WTC11 (cell line): ENCODE data around the gene H1-8. TPM values are rescaled to one million over a fixed set of nuclear protein-coding genes. Genes with fewer than 3 reads are reported as not detected.

Experiments
- ATAC-seq: fragments of 200-7000 bp; cut with Tn5 transposase; 2 replicates; pipeline ENCODE4 v1.10.0; 2021; ENCODE audit warnings: mild to moderate bottlenecking, moderate library complexity
- CTCF ChIA-PET: fragments of 300-600 bp; sonication (Branson Sonifier 250); formaldehyde crosslinking; loops from one replicate; lab custom pipeline; 2021; ENCODE audit warnings: antibody characterized with exemption; lab: Charles Lee
- POLR2A ChIA-PET: fragments of 350-600 bp; sonication (Branson Sonifier 250); formaldehyde crosslinking; loops from one replicate; lab custom pipeline; 2021; ENCODE audit warnings: antibody characterized with exemption; lab: Charles Lee
- DNase-seq: peaks from one replicate; pipeline ENCODE4 v3.0.0; 2021; ENCODE audit warnings: low spot score
- H3K27ac Mint-ChIP-seq: 2 replicates; pipeline ENCODE4 v1.8.0; 2021; ENCODE audit warnings: mixed read lengths
- H3K27me3 Mint-ChIP-seq: 2 replicates; pipeline ENCODE4 v1.8.0; 2021; ENCODE audit warnings: low read depth, mild to moderate bottlenecking, moderate library complexity, mixed read lengths
- H3K36me3 Mint-ChIP-seq: 2 replicates; pipeline ENCODE4 v1.8.0; 2021; ENCODE audit warnings: mixed read lengths
- H3K4me1 Mint-ChIP-seq: 2 replicates; pipeline ENCODE4 v1.8.0; 2022; ENCODE audit warnings: mixed read lengths
- H3K4me3 Mint-ChIP-seq: 2 replicates; pipeline ENCODE4 v1.8.0; 2021; ENCODE audit warnings: mild to moderate bottlenecking, moderate library complexity, mixed read lengths
- H3K9me3 Mint-ChIP-seq: 2 replicates; pipeline ENCODE4 v1.8.0; 2021; ENCODE audit warnings: mixed read lengths
- ETV6 ChIP-seq: sonication (generic); formaldehyde crosslinking; IDR thresholded peaks from 2 replicates; pipeline ENCODE4 v1.8.1; 2022; ENCODE audit warnings: mild to moderate bottlenecking, missing genetic modification reagents
- GTF2I ChIP-seq: fragments of 250-450 bp; sonication (Bioruptor Pico); conservative IDR thresholded peaks from 2 replicates; pipeline ENCODE4 v1.4.0; 2021; ENCODE audit warnings: mild to moderate bottlenecking
- KAT7 ChIP-seq: sonication (generic); formaldehyde crosslinking; IDR thresholded peaks from 2 replicates; pipeline ENCODE4 v1.8.1; 2023; ENCODE audit warnings: missing genetic modification reagents, mild to moderate bottlenecking, borderline replicate concordance
- NFYB ChIP-seq: sonication (generic); formaldehyde crosslinking; conservative IDR thresholded peaks from 2 replicates; pipeline ENCODE4 v1.8.0; 2022; ENCODE audit warnings: low read depth, missing genetic modification reagents
- RORB ChIP-seq: fragments of 250-450 bp; sonication (Bioruptor Pico); IDR thresholded peaks from 2 replicates; pipeline ENCODE4 v1.9.0; 2021; ENCODE audit warnings: mild to moderate bottlenecking
- TEAD1 ChIP-seq: sonication (generic); formaldehyde crosslinking; IDR thresholded peaks from 2 replicates; pipeline ENCODE4 v1.8.0; 2022; ENCODE audit warnings: mild to moderate bottlenecking, missing genetic modification reagents
- ZNF121 ChIP-seq: sonication (generic); formaldehyde crosslinking; IDR thresholded peaks from 2 replicates; pipeline ENCODE4 v1.8.0; 2023; ENCODE audit warnings: missing genetic modification reagents
- ZNF232 ChIP-seq: sonication (generic); formaldehyde crosslinking; IDR thresholded peaks from 2 replicates; pipeline ENCODE4 v1.8.0; 2022; ENCODE audit warnings: mild to moderate bottlenecking, missing genetic modification reagents
- total RNA-seq: library from RNA; stranded (reverse); gene quantifications from 3 replicates; pipeline ENCODE4 v1.2.3, GENCODE V29; 2021
- TF ChIP-seq, protein P1 (sequence below): sonication (generic); formaldehyde crosslinking; IDR thresholded peaks from 2 replicates; pipeline ENCODE4 v1.8.1; 2022; ENCODE audit warnings: low read depth, missing genetic modification reagents, borderline replicate concordance
- TF ChIP-seq, protein P2 (sequence below): sonication (generic); formaldehyde crosslinking; IDR thresholded peaks from 2 replicates; pipeline ENCODE4 v1.8.0; 2022; ENCODE audit warnings: mild to moderate bottlenecking, missing genetic modification reagents
- TF ChIP-seq, protein P3 (sequence below): fragments of 250-450 bp; sonication (Bioruptor Pico); IDR thresholded peaks from 2 replicates; pipeline ENCODE4 v1.9.0; 2021; ENCODE audit warnings: mild to moderate bottlenecking

Gene H1-8
- total RNA-seq, 1 experiment from 2014 or later, result not detected

- POLR2A ChIA-PET, result no interaction called here
- TF ChIP-seq ZNF121 (no peak), TEAD1 (peak; percentile 27; the same call in 1 of the 2 replicates)
- TF ChIP-seq, all 79 proteins: peak for 1
- DNase-seq (no peak), ATAC-seq (peak; percentile 19)
- CTCF ChIA-PET, result interaction anchor here (0.8 to 6.1 kb wide), 4 partner anchors 8 to 215 kb away, joined by 4 to 47 read pairs (median 10); partner anchors contain the start of gene PLXND1
- no peaks in the 10 kb centered on the region for H3K9me3 Mint-ChIP-seq
- H3K36me3 Mint-ChIP-seq, result no peaks in the 10 kb centered on the region
- H3K27me3 Mint-ChIP-seq, result no peaks in the 10 kb centered on the region
- peak overlapping the region; percentile 56 for H3K27ac Mint-ChIP-seq
- peaks cover 85% of the 10 kb centered on the region for H3K4me1 Mint-ChIP-seq
- no peak overlapping the region for H3K4me3 Mint-ChIP-seq
These were observed 55.0 kb downstream of the H1-8 start for GRCh38 chr3:129598000-129598381.

- Mint-ChIP-seq H3K4me1 (peaks cover 85% of the 10 kb centered on the region), H3K27ac (peak overlapping the region; percentile 60; the same call in 1 of the 2 replicates)
These were observed 55.5 kb downstream of the H1-8 start for GRCh38 chr3:129598484-129598883.

DNA sequence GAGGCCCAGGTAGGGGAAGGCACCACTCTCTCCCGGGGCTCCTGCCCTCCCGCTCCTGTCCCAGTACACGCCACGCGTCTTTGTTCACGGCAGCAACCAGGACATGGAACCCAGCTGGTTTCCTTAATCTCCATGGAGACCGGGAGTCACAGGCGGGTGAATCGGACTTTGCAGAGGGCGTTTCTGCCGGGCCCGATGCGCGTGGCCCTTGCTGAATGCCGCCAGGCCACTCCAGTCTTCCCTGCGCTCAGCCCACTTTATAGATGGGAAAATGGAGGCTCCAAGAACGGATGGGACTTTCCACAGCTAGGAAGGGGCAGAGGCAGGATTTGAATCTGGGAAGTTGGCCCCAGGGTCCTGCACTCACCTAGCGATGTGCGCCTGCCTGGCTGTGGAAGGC is 56.1 kb downstream of the H1-8 start:
- Mint-ChIP-seq H3K9me3 (no peaks in the 10 kb centered on the region), H3K4me3 (no peak overlapping the region), H3K27ac (0 out of 2 replicates have a peak overlapping the region, but pooled peaks have one; percentile 87), H3K27me3 (peaks cover 8% of the 10 kb centered on the region), H3K36me3 (no peaks in the 10 kb centered on the region), H3K4me1 (peaks cover 85% of the 10 kb centered on the region)
- ChIA-PET CTCF (interaction anchor here (0.6 to 6.1 kb wide), 5 partner anchors 10 to 216 kb away, joined by 3 to 47 read pairs (median 3); no protein-coding TSS in a partner anchor), POLR2A (interaction anchor here (1.0 kb wide), 1 partner anchor 160 kb away, joined by 3 read pairs; the partner anchor contains the start of gene MBD4)
- TF ChIP-seq, protein P1, sequence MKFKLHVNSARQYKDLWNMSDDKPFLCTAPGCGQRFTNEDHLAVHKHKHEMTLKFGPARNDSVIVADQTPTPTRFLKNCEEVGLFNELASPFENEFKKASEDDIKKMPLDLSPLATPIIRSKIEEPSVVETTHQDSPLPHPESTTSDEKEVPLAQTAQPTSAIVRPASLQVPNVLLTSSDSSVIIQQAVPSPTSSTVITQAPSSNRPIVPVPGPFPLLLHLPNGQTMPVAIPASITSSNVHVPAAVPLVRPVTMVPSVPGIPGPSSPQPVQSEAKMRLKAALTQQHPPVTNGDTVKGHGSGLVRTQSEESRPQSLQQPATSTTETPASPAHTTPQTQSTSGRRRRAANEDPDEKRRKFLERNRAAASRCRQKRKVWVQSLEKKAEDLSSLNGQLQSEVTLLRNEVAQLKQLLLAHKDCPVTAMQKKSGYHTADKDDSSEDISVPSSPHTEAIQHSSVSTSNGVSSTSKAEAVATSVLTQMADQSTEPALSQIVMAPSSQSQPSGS (CRISPR knock-in tag), result 0 out of 2 replicates have a peak, but pooled peaks have one; percentile 28
- TF ChIP-seq, protein P2, sequence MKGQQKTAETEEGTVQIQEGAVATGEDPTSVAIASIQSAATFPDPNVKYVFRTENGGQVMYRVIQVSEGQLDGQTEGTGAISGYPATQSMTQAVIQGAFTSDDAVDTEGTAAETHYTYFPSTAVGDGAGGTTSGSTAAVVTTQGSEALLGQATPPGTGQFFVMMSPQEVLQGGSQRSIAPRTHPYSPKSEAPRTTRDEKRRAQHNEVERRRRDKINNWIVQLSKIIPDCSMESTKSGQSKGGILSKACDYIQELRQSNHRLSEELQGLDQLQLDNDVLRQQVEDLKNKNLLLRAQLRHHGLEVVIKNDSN (CRISPR knock-in tag), result no peak
- TF ChIP-seq GTF2I (CRISPR knock-in tag) (0 out of 2 replicates have a peak, but pooled peaks have one; percentile 26), ZNF232 (CRISPR knock-in tag) (no peak)
- ATAC-seq, result no peak
- no peak for DNase-seq

More at GRCh38 chr3:129598484-129598883, 55.5 kb downstream of the H1-8 start:
- Mint-ChIP-seq H3K36me3 (no peaks in the 10 kb centered on the region), H3K27me3 (peaks cover 2% of the 10 kb centered on the region; the same call in 1 of the 2 replicates), H3K9me3 (no peaks in the 10 kb centered on the region)
- POLR2A ChIA-PET, result no interaction called here
- CTCF ChIA-PET, result interaction anchor here (0.8 to 6.1 kb wide), 4 partner anchors 9 to 215 kb away, joined by 3 to 47 read pairs (median 4); no protein-coding TSS in a partner anchor
- TF ChIP-seq GTF2I (CRISPR knock-in tag) (0 out of 2 replicates have a peak, but pooled peaks have one; percentile 42), KAT7 (CRISPR knock-in tag) (no peak)
- TF ChIP-seq, protein P3, sequence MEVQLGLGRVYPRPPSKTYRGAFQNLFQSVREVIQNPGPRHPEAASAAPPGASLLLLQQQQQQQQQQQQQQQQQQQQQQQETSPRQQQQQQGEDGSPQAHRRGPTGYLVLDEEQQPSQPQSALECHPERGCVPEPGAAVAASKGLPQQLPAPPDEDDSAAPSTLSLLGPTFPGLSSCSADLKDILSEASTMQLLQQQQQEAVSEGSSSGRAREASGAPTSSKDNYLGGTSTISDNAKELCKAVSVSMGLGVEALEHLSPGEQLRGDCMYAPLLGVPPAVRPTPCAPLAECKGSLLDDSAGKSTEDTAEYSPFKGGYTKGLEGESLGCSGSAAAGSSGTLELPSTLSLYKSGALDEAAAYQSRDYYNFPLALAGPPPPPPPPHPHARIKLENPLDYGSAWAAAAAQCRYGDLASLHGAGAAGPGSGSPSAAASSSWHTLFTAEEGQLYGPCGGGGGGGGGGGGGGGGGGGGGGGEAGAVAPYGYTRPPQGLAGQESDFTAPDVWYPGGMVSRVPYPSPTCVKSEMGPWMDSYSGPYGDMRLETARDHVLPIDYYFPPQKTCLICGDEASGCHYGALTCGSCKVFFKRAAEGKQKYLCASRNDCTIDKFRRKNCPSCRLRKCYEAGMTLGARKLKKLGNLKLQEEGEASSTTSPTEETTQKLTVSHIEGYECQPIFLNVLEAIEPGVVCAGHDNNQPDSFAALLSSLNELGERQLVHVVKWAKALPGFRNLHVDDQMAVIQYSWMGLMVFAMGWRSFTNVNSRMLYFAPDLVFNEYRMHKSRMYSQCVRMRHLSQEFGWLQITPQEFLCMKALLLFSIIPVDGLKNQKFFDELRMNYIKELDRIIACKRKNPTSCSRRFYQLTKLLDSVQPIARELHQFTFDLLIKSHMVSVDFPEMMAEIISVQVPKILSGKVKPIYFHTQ (CRISPR knock-in tag), result no peak
- TF ChIP-seq, all 79 proteins: peak for 1
- H3K4me3 Mint-ChIP-seq, result no peak overlapping the region
- ATAC-seq, result no peak
- DNase-seq, result no peak

- no peaks in the 10 kb centered on the region for H3K36me3 Mint-ChIP-seq
- DNase-seq (peak; percentile 56), ATAC-seq (peak; percentile 50)
- CTCF ChIA-PET, result interaction anchor here (0.6 to 6.1 kb wide), 5 partner anchors 9 to 216 kb away, joined by 3 to 47 read pairs (median 3); no protein-coding TSS in a partner anchor
- H3K27me3 Mint-ChIP-seq, result peaks cover 13% of the 10 kb centered on the region
- no peaks in the 10 kb centered on the region for H3K9me3 Mint-ChIP-seq
- POLR2A ChIA-PET, result interaction anchor here (1.0 kb wide), 1 partner anchor 160 kb away, joined by 3 read pairs; the partner anchor contains the start of gene MBD4
- peaks cover 85% of the 10 kb centered on the region for H3K4me1 Mint-ChIP-seq
- peak overlapping the region; percentile 87 for H3K27ac Mint-ChIP-seq
- TF ChIP-seq RORB (CRISPR knock-in tag) (no peak), ETV6 (CRISPR knock-in tag) (peak; percentile 85), NFYB (CRISPR knock-in tag) (no peak), TEAD1 (0 out of 2 replicates have a peak, but pooled peaks have one; percentile 57)
- H3K4me3 Mint-ChIP-seq, result no peak overlapping the region
These were observed 56.6 kb downstream of the H1-8 start for GRCh38 chr3:129599607-129600006.
